Inferior parietal cortex (tissue), 1 donor: ENCODE results near the gene GLIS2.

Experiments
- DNase-seq: peaks from one replicate; pipeline ENCODE4 v3.0.0-alpha.2; 2016; ENCODE audit errors: extremely low spot score

GLIS2 gene

GRCh38 chr16:4350787-4351659 is 35.2 kb downstream of the GLIS2 start, which contains the start of gene PAM16:
Gene PAM16, minus strand, starts transcription at chr16:4351321. Its CDS starts 87 bp downstream, at chr16:4351234.
- peak; percentile 94 for DNase-seq

- no peak for DNase-seq
Measured at GRCh38 chr16:4351880-4352279, 36.0 kb downstream of the GLIS2 start.

- DNase-seq: no peak
Measured at GRCh38 chr16:4352843-4353242, 37.0 kb downstream of the GLIS2 start.

GRCh38 chr16:4353675-4354074 is 37.8 kb downstream of the GLIS2 start:
- no peak for DNase-seq

GRCh38 chr16:4354512-4355409 is 38.9 kb downstream of the GLIS2 start:
- no peak for DNase-seq

- no peak for DNase-seq
Measured at GRCh38 chr16:4356820-4357219, 41.0 kb downstream of the GLIS2 start.

GRCh38 chr16:4358236-4358635 is 42.4 kb downstream of the GLIS2 start:
- DNase-seq: no peak

- no peak for DNase-seq
Measured at GRCh38 chr16:4358831-4359561, 43.1 kb downstream of the GLIS2 start.

- no peak for DNase-seq
Measured at GRCh38 chr16:4359914-4360313, 44.0 kb downstream of the GLIS2 start.

GRCh38 chr16:4360538-4361021 is 44.7 kb downstream of the GLIS2 start:
- DNase-seq: no peak

GRCh38 chr16:4361033-4361943 is 45.4 kb downstream of the GLIS2 start:
- no peak for DNase-seq

- DNase-seq: no peak
Measured at GRCh38 chr16:4361944-4362311, 46.1 kb downstream of the GLIS2 start.

GRCh38 chr16:4362476-4363135 is 46.7 kb downstream of the GLIS2 start:
- DNase-seq: no peak

GRCh38 chr16:4364196-4365013 is 48.5 kb downstream of the GLIS2 start:
- DNase-seq: no peak

GRCh38 chr16:4365014-4365406 is 49.1 kb downstream of the GLIS2 start:
- DNase-seq: no peak

GRCh38 chr16:4365615-4366014 is 49.7 kb downstream of the GLIS2 start:
- no peak for DNase-seq

- DNase-seq: no peak
Measured at GRCh38 chr16:4366016-4366415, 50.1 kb downstream of the GLIS2 start.

GRCh38 chr16:4367393-4367856 is 51.6 kb downstream of the GLIS2 start:
- DNase-seq: no peak
